CD1c-positive myeloid dendritic cell (primary cell): ENCODE results near the gene SMIM8.

Source experiments
- DNase-seq: peaks from one replicate; pipeline ENCODE4 v3.0.0-alpha.2; 2016; ENCODE audit errors: extremely low spot score

The SMIM8 gene

GRCh38 chr6:87391334-87391733 is 68.9 kb downstream of the SMIM8 start:
- DNase-seq: no peak
